ENCODE results near the gene TRIM26.

GRCh38 chr6:30259140-30260035 lies 46.2 kb upstream of the TRIM26 start:
- no peak for TF ChIP-seq MAX (IDR thresholded peaks at IDR 0.05)
- TF ChIP-seq REST (IDR thresholded peaks at IDR 0.05; ENCODE audit: low read depth): no peak
- TF ChIP-seq YY1 (IDR thresholded peaks at IDR 0.05; ENCODE audit: low read depth): no peak
- TF ChIP-seq CREB1 (IDR thresholded peaks at IDR 0.05; ENCODE audit: low read depth): peak; percentile 62
- peak; percentile 20; the same call in 1 of the 2 replicates for TF ChIP-seq RAD21 (IDR thresholded peaks at IDR 0.05; ENCODE audit: low read depth)
- TF ChIP-seq EP300 (IDR thresholded peaks at IDR 0.05; ENCODE audit: borderline replicate concordance): no peak
- TF ChIP-seq TEAD4 (IDR thresholded peaks at IDR 0.05): no peak
- TF ChIP-seq USF1 (IDR thresholded peaks at IDR 0.05): no peak
- TF ChIP-seq NFIC (IDR thresholded peaks at IDR 0.05): no peak
- no peak; the same call in 1 of the 2 replicates for TF ChIP-seq ZBTB7A (IDR thresholded peaks at IDR 0.05; ENCODE audit: low read depth)

Measured in Ishikawa (cell line).